ENCODE results near the gene MAN2B2. TPM values are rescaled to one million over a fixed set of nuclear protein-coding genes. Genes with fewer than 3 reads are reported as not detected.

Gene MAN2B2
- total RNA-seq, 1 donor from 2014 or later, result 32.2 TPM

DNA sequence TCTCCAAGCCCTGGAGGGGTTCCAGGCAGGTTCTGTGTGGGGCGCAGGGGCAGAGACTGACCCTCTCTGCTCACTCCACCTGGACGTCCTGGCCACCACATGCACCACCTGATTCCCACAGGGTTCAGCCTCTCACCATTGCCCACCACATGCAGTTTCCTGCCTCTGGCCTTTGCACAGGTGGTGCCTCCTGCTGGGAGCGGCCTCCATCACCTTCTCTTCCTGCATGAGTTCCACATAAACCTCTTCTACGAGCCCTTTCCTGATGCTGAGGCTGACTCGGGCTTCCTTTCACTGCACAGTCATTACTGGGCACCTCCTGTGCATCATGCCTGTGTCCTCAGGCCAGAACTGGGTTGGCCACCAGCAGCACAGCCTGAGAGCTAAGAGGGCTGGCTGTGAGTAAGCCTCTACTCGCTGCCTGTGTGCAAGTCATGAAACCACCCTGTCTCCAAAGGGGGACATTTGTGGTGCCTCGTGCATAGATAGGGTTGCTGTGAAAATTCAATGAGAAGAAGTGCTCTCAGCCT, 19.9 kb downstream of the MAN2B2 start:
- Histone ChIP-seq H4K20me1 (ENCODE audit: insufficient read depth, low read length) (no peaks in the 10 kb centered on the region), H3K9me3 (ENCODE audit: insufficient read depth, low read depth, low read length) (no peaks in the 10 kb centered on the region), H3K4me1 (ENCODE audit: insufficient read depth, low read length) (no peaks in the 10 kb centered on the region), H3K27me3 (ENCODE audit: insufficient read depth, low read length) (no peaks in the 10 kb centered on the region), H3K9ac (ENCODE audit: low read length) (no peak overlapping the region), H3K4me3 (ENCODE audit: insufficient read depth, low read depth, low read length) (no peak overlapping the region), H3K79me2 (ENCODE audit: insufficient read depth, low read length) (no peaks in the 10 kb centered on the region), H2AFZ (ENCODE audit: low read depth, low read length) (no peak overlapping the region), H3K4me2 (ENCODE audit: low read length) (no peak overlapping the region), H3K27ac (ENCODE audit: low read depth, low read length) (no peak overlapping the region), H3K36me3 (ENCODE audit: insufficient read depth, low read length) (no peaks in the 10 kb centered on the region)
- no peak for DNase-seq (ENCODE audit: low read depth)
- Mint-ChIP-seq H3K4me1 (ENCODE audit: low read depth, unreplicated experiment) (no peaks in the 10 kb centered on the region), H3K9me3 (ENCODE audit: unreplicated experiment) (no peaks in the 10 kb centered on the region), H3K27me3 (ENCODE audit: low read depth, unreplicated experiment) (no peaks in the 10 kb centered on the region), H3K4me3 (ENCODE audit: unreplicated experiment) (no peak overlapping the region), H3K36me3 (ENCODE audit: low read depth, unreplicated experiment) (peaks cover 23% of the 10 kb centered on the region), H3K27ac (ENCODE audit: unreplicated experiment) (no peak overlapping the region)
- no peak for FAIRE-seq
- no peak for TF ChIP-seq EZH2 (IDR thresholded peaks at IDR 0.05; ENCODE audit: insufficient read depth, low read length)

DNA sequence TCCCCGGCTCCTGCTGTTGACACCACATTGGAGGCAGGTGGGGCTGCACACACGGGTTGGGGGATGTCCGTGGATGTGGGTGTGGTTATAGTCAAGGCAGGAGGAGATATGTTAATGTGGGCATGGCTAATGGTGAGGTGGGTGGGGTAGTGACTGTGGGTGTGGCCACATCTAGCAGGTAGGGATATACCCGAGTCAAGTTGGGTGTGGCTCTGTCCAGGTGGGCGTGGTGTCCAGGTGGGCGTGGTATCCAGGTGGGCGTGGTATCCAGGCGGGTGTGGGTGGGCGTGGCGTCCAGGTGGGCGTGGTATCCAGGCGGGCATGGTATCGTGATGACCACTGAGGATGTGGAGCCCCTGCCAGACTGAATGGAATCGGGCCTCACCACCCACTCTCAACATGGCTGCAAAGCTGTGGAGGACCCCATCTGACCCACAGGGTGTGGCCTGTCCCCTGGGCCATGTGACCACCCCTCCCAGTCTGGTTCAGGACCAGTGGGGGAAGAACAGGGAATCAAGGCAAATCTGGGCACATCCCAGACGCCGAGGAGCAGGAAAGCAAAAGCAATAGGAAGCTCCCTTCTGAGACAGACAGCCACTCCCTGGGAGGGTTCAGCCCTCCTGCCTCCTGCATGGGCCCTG, 21.0 kb downstream of the MAN2B2 start:
- FAIRE-seq (no peak), DNase-seq (ENCODE audit: low read depth) (no peak)
- H3K27me3 ChIP-seq (ENCODE audit: insufficient read depth, low read length), result no peaks in the 10 kb centered on the region
- no peaks in the 10 kb centered on the region for H4K20me1 ChIP-seq (ENCODE audit: insufficient read depth, low read length)
- Mint-ChIP-seq H3K9me3 (ENCODE audit: unreplicated experiment) (no peaks in the 10 kb centered on the region), H3K36me3 (ENCODE audit: low read depth, unreplicated experiment) (peaks cover 23% of the 10 kb centered on the region), H3K27ac (ENCODE audit: unreplicated experiment) (no peak overlapping the region), H3K27me3 (ENCODE audit: low read depth, unreplicated experiment) (no peaks in the 10 kb centered on the region), H3K4me1 (ENCODE audit: low read depth, unreplicated experiment) (no peaks in the 10 kb centered on the region), H3K4me3 (ENCODE audit: unreplicated experiment) (no peak overlapping the region)
- no peak overlapping the region for H3K9ac ChIP-seq (ENCODE audit: low read length)
- no peak for TF ChIP-seq EZH2 (IDR thresholded peaks at IDR 0.05; ENCODE audit: insufficient read depth, low read length)
- TF ChIP-seq, protein P1, sequence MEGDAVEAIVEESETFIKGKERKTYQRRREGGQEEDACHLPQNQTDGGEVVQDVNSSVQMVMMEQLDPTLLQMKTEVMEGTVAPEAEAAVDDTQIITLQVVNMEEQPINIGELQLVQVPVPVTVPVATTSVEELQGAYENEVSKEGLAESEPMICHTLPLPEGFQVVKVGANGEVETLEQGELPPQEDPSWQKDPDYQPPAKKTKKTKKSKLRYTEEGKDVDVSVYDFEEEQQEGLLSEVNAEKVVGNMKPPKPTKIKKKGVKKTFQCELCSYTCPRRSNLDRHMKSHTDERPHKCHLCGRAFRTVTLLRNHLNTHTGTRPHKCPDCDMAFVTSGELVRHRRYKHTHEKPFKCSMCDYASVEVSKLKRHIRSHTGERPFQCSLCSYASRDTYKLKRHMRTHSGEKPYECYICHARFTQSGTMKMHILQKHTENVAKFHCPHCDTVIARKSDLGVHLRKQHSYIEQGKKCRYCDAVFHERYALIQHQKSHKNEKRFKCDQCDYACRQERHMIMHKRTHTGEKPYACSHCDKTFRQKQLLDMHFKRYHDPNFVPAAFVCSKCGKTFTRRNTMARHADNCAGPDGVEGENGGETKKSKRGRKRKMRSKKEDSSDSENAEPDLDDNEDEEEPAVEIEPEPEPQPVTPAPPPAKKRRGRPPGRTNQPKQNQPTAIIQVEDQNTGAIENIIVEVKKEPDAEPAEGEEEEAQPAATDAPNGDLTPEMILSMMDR (IDR thresholded peaks at IDR 0.05; ENCODE audit: insufficient read depth, low read depth, low read length), result no peak
- no peaks in the 10 kb centered on the region for H3K4me1 ChIP-seq (ENCODE audit: insufficient read depth, low read length)
- no peaks in the 10 kb centered on the region for H3K36me3 ChIP-seq (ENCODE audit: insufficient read depth, low read length)
- no peaks in the 10 kb centered on the region for H3K9me3 ChIP-seq (ENCODE audit: insufficient read depth, low read depth, low read length)
- H2AFZ ChIP-seq (ENCODE audit: low read depth, low read length), result no peak overlapping the region
- no peak overlapping the region for H3K27ac ChIP-seq (ENCODE audit: low read depth, low read length)
- H3K4me3 ChIP-seq (ENCODE audit: insufficient read depth, low read depth, low read length), result no peak overlapping the region
- no peaks in the 10 kb centered on the region for H3K79me2 ChIP-seq (ENCODE audit: insufficient read depth, low read length)
- H3K4me2 ChIP-seq (ENCODE audit: low read length), result no peak overlapping the region

DNA sequence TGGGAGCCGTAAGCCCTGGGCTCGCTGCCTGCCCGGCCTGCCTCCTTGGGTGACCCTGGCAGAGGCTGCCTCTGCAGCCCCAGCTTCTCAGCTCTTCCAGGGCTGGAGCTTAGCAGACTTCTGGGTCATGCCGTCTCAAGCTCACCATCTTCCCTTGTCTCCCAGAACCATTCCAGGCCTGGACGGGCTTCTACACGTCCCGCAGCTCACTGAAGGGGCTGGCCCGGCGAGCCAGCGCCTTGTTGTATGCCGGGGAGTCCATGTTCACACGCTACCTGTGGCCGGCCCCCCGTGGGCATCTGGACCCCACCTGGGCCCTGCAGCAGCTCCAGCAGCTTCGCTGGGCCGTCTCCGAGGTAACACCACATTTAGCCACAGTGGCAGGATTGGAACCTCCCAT, 22.0 kb downstream of the MAN2B2 start:
- no peaks in the 10 kb centered on the region for H3K27me3 Mint-ChIP-seq (ENCODE audit: low read depth, unreplicated experiment)
- Histone ChIP-seq H3K4me1 (ENCODE audit: insufficient read depth, low read length) (no peaks in the 10 kb centered on the region), H3K27ac (ENCODE audit: low read depth, low read length) (no peak overlapping the region), H3K4me3 (ENCODE audit: insufficient read depth, low read depth, low read length) (no peak overlapping the region), H2AFZ (ENCODE audit: low read depth, low read length) (no peak overlapping the region), H3K4me2 (ENCODE audit: low read length) (no peak overlapping the region), H3K36me3 (ENCODE audit: insufficient read depth, low read length) (no peaks in the 10 kb centered on the region), H3K9ac (ENCODE audit: low read length) (no peak overlapping the region), H3K9me3 (ENCODE audit: insufficient read depth, low read depth, low read length) (no peaks in the 10 kb centered on the region), H4K20me1 (ENCODE audit: insufficient read depth, low read length) (no peaks in the 10 kb centered on the region), H3K27me3 (ENCODE audit: insufficient read depth, low read length) (no peaks in the 10 kb centered on the region), H3K79me2 (ENCODE audit: insufficient read depth, low read length) (no peaks in the 10 kb centered on the region)
- TF ChIP-seq, protein P1 (IDR thresholded peaks at IDR 0.05; ENCODE audit: insufficient read depth, low read depth, low read length), result no peak
- TF ChIP-seq EZH2 (IDR thresholded peaks at IDR 0.05; ENCODE audit: insufficient read depth, low read length), result no peak
- H3K36me3 Mint-ChIP-seq (ENCODE audit: low read depth, unreplicated experiment), result peaks cover 24% of the 10 kb centered on the region
- DNase-seq (ENCODE audit: low read depth), result no peak
- FAIRE-seq, result no peak
- no peaks in the 10 kb centered on the region for H3K9me3 Mint-ChIP-seq (ENCODE audit: unreplicated experiment)
- no peaks in the 10 kb centered on the region for H3K4me1 Mint-ChIP-seq (ENCODE audit: low read depth, unreplicated experiment)
- H3K4me3 Mint-ChIP-seq (ENCODE audit: unreplicated experiment), result no peak overlapping the region
- no peak overlapping the region for H3K27ac Mint-ChIP-seq (ENCODE audit: unreplicated experiment)

Data from astrocyte (in vitro differentiated cells and primary cell).